Astrocyte (in vitro differentiated cells and primary cell): ENCODE data around the gene DNAJC6. TPM values are rescaled to one million over a fixed set of nuclear protein-coding genes. Genes with fewer than 3 reads are reported as not detected.

Experiments used
- DNase-seq: peaks from one replicate; pipeline ENCODE4 v3.0.0-alpha.2; 2010; ENCODE audit warnings: low read depth
- FAIRE-seq: peaks from 2 replicates; lab custom pipeline; 2011; peaks lifted over from hg19 to GRCh38; lab: Jason Lieb, UNC
- H2AFZ ChIP-seq: 2 replicates; pipeline ENCODE4 v1.6.0; 2012; ENCODE audit warnings: low read depth, low read length, inconsistent platforms
- H3K27ac ChIP-seq: 2 replicates; pipeline ENCODE4 v1.5.1; 2011; ENCODE audit warnings: low read depth, low read length, inconsistent platforms
- H3K27me3 ChIP-seq: 2 replicates; pipeline ENCODE4 v1.6.0; 2011; ENCODE audit warnings: low read length, inconsistent platforms; ENCODE audit not compliant: insufficient read depth
- H3K36me3 ChIP-seq: 2 replicates; pipeline ENCODE4 v1.5.1; 2011; ENCODE audit warnings: low read length, inconsistent platforms; ENCODE audit not compliant: insufficient read depth
- H3K4me1 ChIP-seq: 2 replicates; pipeline ENCODE4 v1.5.1; 2011; ENCODE audit warnings: low read length, inconsistent platforms; ENCODE audit not compliant: insufficient read depth
- H3K4me2 ChIP-seq: 2 replicates; pipeline ENCODE4 v1.6.0; 2012; ENCODE audit warnings: low read length, inconsistent platforms
- H3K4me3 ChIP-seq: 2 replicates; pipeline ENCODE4 v1.5.1; 2011; ENCODE audit warnings: low read depth, mild to moderate bottlenecking, low read length, inconsistent platforms; ENCODE audit not compliant: insufficient read depth
- H3K79me2 ChIP-seq: 2 replicates; pipeline ENCODE4 v1.6.0; 2012; ENCODE audit warnings: mild to moderate bottlenecking, low read length, inconsistent platforms; ENCODE audit not compliant: insufficient read depth
- H3K9ac ChIP-seq: 2 replicates; pipeline ENCODE4 v1.6.0; 2012; ENCODE audit warnings: mild to moderate bottlenecking, low read length, inconsistent platforms
- H3K9me3 ChIP-seq: 2 replicates; pipeline ENCODE4 v1.5.1; 2012; ENCODE audit warnings: low read depth, mild to moderate bottlenecking, low read length, inconsistent platforms; ENCODE audit not compliant: insufficient read depth
- H4K20me1 ChIP-seq: 2 replicates; pipeline ENCODE4 v1.6.0; 2012; ENCODE audit warnings: low read length, inconsistent platforms; ENCODE audit not compliant: insufficient read depth
- H3K27ac Mint-ChIP-seq: one replicate; pipeline ENCODE4 v1.8.0; 2021; ENCODE audit warnings: mild to moderate bottlenecking, mixed read lengths; ENCODE audit not compliant: unreplicated experiment
- H3K27me3 Mint-ChIP-seq: one replicate; pipeline ENCODE4 v1.8.0; 2021; ENCODE audit warnings: low read depth, mixed read lengths; ENCODE audit not compliant: unreplicated experiment
- H3K36me3 Mint-ChIP-seq: one replicate; pipeline ENCODE4 v1.8.0; 2021; ENCODE audit warnings: low read depth, mixed read lengths; ENCODE audit not compliant: unreplicated experiment
- H3K4me1 Mint-ChIP-seq: one replicate; pipeline ENCODE4 v1.8.0; 2021; ENCODE audit warnings: low read depth, mixed read lengths; ENCODE audit not compliant: unreplicated experiment
- H3K4me3 Mint-ChIP-seq: one replicate; pipeline ENCODE4 v1.8.0; 2021; ENCODE audit warnings: mild to moderate bottlenecking, moderate library complexity, mixed read lengths; ENCODE audit not compliant: unreplicated experiment
- H3K9me3 Mint-ChIP-seq: one replicate; pipeline ENCODE4 v1.8.0; 2021; ENCODE audit warnings: mild to moderate bottlenecking, mixed read lengths; ENCODE audit not compliant: unreplicated experiment
- EZH2 ChIP-seq: IDR thresholded peaks from 2 replicates; pipeline ENCODE4 v1.6.1; 2012; ENCODE audit warnings: mild to moderate bottlenecking, low read length, inconsistent platforms; ENCODE audit not compliant: insufficient read depth
- total RNA-seq: library from RNA; stranded (reverse); gene quantifications from 2 replicates; pipeline ENCODE4 v1.2.1, GENCODE V29; 2021
- TF ChIP-seq, protein P1 (sequence below): IDR thresholded peaks from 2 replicates; pipeline ENCODE4 v1.5.1; 2011; ENCODE audit warnings: low read depth, mild to moderate bottlenecking, inconsistent platforms, low read length, moderate library complexity; ENCODE audit not compliant: insufficient read depth

Gene DNAJC6
- total RNA-seq, 1 donor from 2014 or later, result 8.9 TPM

DNA sequence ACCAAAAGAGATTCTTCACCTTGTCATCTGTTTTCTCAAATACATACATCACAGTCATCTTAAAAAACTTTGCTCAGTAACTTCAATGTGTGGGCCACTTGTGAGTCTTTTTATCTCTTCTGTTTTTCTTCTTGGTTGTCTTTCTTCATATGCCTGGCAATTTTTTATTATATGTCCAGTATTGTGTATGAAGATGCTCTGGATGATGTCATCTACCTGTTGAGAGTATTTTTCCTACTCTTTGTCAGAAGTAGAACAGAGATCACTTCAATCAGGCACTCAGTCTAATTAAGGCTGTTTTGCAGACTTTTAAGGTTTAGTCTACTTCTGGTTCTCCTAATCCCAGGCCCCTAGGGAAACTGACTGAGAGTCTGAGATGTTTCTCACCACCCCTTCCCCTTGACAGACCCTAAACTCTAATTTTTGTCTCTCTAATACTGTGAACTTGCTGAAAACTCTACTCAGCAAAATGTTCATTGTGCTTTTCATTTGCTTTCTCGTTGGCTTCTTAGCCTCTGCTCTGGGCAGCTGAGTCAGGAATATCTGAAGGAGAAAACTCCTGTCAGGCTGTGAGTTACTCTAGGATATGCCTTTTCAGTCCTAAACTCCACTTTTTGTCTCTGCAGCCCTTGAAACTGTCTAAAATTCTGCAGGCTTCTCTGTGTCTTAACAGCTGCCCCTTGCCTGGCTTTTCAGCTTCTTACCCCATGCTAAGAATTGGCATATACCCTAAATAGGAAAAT is 33.0 kb upstream of the DNAJC6 start:
- Histone ChIP-seq H3K27ac (no peak overlapping the region), H4K20me1 (no peaks in the 10 kb centered on the region), H3K4me3 (no peak overlapping the region), H3K9ac (no peak overlapping the region), H2AFZ (no peak overlapping the region), H3K4me1 (no peaks in the 10 kb centered on the region), H3K9me3 (no peaks in the 10 kb centered on the region), H3K27me3 (no peaks in the 10 kb centered on the region), H3K4me2 (no peak overlapping the region), H3K36me3 (no peaks in the 10 kb centered on the region), H3K79me2 (no peaks in the 10 kb centered on the region)
- H3K36me3 Mint-ChIP-seq, result no peaks in the 10 kb centered on the region
- no peaks in the 10 kb centered on the region for H3K27me3 Mint-ChIP-seq
- no peaks in the 10 kb centered on the region for H3K9me3 Mint-ChIP-seq
- H3K27ac Mint-ChIP-seq, result no peak overlapping the region
- no peak for TF ChIP-seq EZH2
- TF ChIP-seq, protein P1, sequence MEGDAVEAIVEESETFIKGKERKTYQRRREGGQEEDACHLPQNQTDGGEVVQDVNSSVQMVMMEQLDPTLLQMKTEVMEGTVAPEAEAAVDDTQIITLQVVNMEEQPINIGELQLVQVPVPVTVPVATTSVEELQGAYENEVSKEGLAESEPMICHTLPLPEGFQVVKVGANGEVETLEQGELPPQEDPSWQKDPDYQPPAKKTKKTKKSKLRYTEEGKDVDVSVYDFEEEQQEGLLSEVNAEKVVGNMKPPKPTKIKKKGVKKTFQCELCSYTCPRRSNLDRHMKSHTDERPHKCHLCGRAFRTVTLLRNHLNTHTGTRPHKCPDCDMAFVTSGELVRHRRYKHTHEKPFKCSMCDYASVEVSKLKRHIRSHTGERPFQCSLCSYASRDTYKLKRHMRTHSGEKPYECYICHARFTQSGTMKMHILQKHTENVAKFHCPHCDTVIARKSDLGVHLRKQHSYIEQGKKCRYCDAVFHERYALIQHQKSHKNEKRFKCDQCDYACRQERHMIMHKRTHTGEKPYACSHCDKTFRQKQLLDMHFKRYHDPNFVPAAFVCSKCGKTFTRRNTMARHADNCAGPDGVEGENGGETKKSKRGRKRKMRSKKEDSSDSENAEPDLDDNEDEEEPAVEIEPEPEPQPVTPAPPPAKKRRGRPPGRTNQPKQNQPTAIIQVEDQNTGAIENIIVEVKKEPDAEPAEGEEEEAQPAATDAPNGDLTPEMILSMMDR, result no peak
- H3K4me3 Mint-ChIP-seq, result no peak overlapping the region
- DNase-seq, result no peak
- peaks cover 25% of the 10 kb centered on the region for H3K4me1 Mint-ChIP-seq
- no peak for FAIRE-seq

DNA sequence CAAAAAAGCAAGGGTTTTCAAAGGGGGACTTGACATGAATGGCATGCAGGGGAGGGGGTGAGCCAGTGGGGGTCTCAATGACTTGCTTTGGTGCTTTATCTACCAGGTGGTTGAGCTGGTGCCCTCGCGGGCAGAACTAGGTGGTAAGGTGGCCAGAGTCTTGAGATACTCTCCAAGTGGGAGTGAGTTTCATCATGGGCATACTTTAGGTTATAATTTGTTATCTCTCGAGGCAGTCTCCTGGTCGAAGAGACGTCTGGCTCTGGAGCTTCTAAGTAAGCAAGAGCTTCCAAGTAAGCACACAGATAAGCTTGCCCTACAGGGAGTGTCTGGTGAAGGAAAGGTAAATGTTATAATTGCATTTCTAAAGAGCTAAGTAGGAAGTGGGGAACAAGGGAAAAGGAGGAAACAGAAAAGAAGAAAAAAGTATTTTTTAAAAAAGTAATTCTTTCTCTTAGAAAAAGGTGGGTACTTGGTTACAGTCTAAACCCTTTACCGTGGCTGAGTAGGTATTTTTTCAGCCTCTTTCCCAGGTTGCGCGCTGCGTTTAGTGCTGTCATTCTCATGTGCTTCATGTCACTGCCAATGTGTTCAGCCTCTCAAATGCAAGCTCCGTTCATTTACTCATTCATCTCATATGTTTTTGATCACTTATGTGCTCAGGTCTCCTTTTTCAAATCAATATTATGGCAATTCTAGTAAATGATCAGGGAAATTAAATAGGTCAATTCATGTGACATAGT is 31.6 kb upstream of the DNAJC6 start:
- H3K27ac ChIP-seq, result no peak overlapping the region
- no peaks in the 10 kb centered on the region for H3K27me3 ChIP-seq
- no peaks in the 10 kb centered on the region for H4K20me1 ChIP-seq
- no peak overlapping the region for H2AFZ ChIP-seq
- no peak for DNase-seq
- no peaks in the 10 kb centered on the region for H3K4me1 ChIP-seq
- H3K36me3 Mint-ChIP-seq, result no peaks in the 10 kb centered on the region
- no peaks in the 10 kb centered on the region for H3K9me3 Mint-ChIP-seq
- H3K27ac Mint-ChIP-seq, result no peak overlapping the region
- H3K4me1 Mint-ChIP-seq, result peaks cover 25% of the 10 kb centered on the region
- H3K4me3 Mint-ChIP-seq, result no peak overlapping the region
- no peaks in the 10 kb centered on the region for H3K9me3 ChIP-seq
- H3K27me3 Mint-ChIP-seq, result no peaks in the 10 kb centered on the region
- no peak overlapping the region for H3K9ac ChIP-seq
- H3K36me3 ChIP-seq, result no peaks in the 10 kb centered on the region
- no peak for FAIRE-seq
- no peak for TF ChIP-seq EZH2
- TF ChIP-seq, protein P1, result no peak
- H3K4me2 ChIP-seq, result no peak overlapping the region
- H3K79me2 ChIP-seq, result no peaks in the 10 kb centered on the region
- H3K4me3 ChIP-seq, result no peak overlapping the region
